Testis (tissue), 2 donors: ENCODE results near the gene C1QTNF7.

ENCODE experiments used
- CTCF ChIP-seq, 3 experiments: fragments of 450-650 bp in 2 of 3; fragments of 200-600 bp in 1 of 3; sonication (generic) in 1 of 3; IDR thresholded peaks; one replicate each; pipeline ENCODE4 v1.5.1; 2016 to 2019; ENCODE audit warnings: antibody characterized with exemption in 3 of 3, mild to moderate bottlenecking in 2 of 3, moderate library complexity in 1 of 3
- POLR2A ChIP-seq: fragments of 450-650 bp; IDR thresholded peaks from one replicate; pipeline ENCODE4 v1.6.1; 2017; ENCODE audit warnings: antibody characterized with exemption, mild to moderate bottlenecking, moderate library complexity

- TF ChIP-seq CTCF (IDR thresholded peaks at IDR 0.05) (no peak), POLR2A (no peak)
These were observed 22.8 kb upstream of the C1QTNF7 start for GRCh38 chr4:15405018-15405417.
